GM19372 (cell line): Measurements from ENCODE around the gene NLRP9.

Experiments
- ATAC-seq: cut with Tn5 transposase; IDR thresholded peaks from one replicate; pipeline ENCODE4 v1.9.1; 2021; ENCODE audit warnings: mild to moderate bottlenecking, low read depth, moderate library complexity; ENCODE audit not compliant: unreplicated experiment

The NLRP9 gene

DNA sequence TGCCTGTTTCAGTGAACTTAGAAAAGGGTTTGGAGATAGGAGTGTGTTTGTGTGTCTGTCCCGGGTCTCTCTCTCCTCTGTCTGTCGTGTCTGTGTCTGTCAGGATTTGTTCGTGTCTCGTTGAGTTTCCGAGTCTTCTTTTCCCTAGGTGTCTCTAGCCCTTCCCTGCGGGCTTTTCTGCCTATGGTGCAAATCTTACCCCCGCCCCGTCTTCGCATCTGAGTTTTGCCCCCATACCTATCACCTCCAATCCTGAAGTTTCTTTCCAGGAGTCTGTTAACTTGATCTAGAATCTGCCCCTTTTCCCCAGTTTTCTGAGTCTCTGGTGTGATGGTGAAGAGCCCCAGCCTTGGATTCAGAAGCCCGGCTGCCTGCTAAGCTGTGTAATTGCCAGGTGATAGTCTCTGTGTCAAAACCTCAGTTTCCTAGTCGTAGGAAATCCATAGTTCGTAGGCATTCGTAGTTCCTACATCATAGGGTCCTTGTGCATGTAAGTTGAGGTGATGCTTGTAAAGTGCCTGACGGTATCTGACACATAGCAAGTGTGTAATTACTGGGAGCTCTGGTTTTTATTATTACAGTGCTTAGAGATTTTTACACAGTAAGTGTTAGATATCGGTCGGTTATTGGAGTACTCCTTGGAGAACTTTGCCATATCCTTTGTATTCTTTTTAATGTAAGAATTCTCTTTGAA, 62.4 kb downstream of the NLRP9 start:
- ATAC-seq, result no peak

- peak; percentile 73 for ATAC-seq
Observed at GRCh38 chr19:55674841-55675660, 63.2 kb downstream of the NLRP9 start, which contains the start of gene EPN1. TSS of gene EPN1 (plus strand) at chr19:55675226. CDS start at chr19:55678628, 3,402 bp downstream.

DNA sequence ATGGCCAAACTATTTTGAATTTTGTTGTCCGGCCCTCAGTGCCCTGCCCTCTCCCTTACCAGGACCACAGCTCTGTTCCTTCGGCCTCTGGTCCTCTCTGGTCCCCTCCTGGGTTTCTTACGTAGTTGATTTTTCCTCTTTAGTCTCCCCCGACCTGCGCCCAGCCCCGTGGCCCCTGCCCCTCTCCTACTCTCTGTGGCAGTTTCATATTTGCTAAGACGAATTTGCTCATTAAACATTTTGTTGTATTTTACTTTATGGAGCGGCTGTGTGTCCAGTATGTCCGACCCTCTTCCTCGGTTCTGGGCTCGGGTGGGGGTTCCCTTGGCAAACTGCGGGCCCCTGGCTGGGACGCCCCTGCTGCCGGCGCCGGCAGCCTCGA, 63.8 kb downstream of the NLRP9 start:
- ATAC-seq, result no peak

DNA sequence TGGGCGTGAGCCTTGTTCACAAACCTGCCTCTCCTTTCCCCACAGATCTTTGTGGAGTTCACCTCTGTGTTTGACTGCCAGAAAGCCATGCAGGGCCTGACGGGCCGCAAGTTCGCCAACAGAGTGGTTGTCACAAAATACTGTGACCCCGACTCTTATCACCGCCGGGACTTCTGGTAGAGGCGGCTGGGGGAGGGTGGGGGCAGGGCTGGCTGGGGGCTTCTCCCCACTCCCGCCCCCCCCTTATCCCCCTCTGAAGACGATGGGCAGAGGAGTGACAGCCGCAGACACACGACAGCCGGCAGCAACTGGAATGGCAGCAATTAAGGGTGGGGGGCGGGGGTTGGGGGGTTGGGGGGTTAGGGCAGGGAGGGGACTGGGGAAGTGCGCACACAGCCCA, 64.3 kb downstream of the NLRP9 start:
- ATAC-seq, result no peak

- ATAC-seq, result no peak
Observed at GRCh38 chr19:55673465-55673864, 64.7 kb downstream of the NLRP9 start.

DNA sequence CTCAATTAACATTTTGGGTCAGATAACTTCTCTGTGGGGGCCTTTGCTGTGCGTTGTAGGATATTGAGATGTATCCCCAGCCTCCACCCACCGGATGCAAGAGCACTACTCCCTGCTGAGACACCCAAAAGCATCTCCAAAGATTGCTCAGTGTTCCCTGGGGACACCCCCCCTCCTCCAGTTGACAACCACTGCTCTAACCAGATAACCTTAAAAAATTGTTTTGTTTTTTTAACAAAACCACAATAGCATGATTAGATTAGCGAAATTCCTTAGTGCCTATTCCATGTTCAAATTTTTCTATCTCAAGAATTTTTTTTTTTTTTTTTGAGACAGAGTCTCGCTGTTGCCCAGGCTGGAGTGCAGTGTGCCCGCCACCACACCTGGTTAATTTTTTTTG, 65.8 kb downstream of the NLRP9 start:
- no peak for ATAC-seq

GRCh38 chr19:55671054-55671378, 67.2 kb downstream of the NLRP9 start:
- ATAC-seq, result no peak

- ATAC-seq, result no peak
Observed at GRCh38 chr19:55670280-55671053, 67.7 kb downstream of the NLRP9 start.

DNA sequence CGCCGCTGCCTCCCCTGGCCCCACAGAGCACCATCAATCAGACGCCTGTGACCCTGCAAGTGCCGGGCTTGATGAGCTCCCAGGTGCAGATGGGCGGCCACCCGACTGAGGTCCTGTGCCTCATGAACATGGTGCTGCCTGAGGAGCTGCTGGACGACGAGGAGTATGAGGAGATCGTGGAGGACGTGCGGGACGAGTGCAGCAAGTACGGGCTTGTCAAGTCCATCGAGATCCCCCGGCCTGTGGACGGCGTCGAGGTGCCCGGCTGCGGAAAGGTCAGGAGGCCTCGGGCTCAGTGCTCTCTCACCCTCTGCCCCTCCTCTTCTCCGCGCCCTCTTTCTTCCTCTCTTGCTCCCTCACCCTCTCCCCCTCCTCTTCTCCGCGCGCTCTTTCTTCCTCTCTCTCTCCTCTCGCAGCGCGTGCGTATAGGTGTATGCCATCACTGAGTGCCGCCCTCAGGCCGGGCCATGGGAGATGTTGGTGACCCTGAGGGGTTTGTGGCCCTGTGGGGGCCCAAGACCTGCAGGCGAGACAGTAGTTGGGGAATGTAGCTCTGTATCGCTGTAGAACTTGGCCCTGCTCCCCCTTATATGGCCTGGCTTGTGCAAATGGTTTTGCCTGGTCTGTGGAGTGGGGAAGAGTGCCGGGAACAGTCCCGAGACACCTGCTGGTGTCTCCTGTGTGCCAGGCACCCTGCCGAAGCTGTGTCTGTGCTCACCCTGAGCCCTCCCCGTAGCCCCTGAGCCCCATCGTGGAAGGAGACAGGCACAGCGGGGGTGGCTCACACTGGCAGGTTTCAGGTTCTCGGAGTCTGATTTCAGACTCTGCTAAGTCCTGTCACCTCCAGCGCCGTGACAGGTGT, 68.6 kb downstream of the NLRP9 start:
- no peak for ATAC-seq

DNA sequence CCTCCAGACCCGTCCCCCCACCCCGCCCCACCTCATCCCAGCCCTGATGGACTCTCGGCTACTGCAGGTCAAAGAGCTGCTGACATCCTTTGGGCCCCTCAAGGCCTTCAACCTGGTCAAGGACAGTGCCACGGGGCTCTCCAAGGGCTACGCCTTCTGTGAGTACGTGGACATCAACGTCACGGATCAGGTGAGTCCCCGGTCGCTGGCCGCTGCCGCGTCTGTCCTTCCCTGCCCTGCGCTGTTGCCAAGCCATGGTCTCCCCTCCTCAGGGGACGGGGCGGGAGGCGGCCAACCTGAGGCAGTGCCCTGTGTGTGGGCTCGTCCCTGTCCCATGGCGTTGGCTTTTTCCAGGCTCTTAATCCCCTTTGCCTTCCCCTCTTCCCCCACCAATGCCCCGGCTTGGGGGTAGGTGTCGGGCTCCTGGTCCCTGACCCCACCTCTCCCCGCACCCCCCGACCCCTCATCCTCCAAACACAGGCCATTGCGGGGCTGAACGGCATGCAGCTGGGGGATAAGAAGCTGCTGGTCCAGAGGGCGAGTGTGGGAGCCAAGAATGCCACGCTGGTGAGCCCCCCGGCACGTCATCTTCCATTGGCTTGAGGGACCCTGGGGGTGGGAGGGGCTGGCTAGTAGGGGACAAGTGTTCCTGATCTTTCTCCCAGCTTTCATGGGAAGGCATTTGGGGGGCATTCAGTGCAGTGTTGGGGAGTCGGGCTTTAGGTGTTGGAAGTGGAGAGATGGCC, 69.4 kb downstream of the NLRP9 start:
- ATAC-seq, result no peak

DNA sequence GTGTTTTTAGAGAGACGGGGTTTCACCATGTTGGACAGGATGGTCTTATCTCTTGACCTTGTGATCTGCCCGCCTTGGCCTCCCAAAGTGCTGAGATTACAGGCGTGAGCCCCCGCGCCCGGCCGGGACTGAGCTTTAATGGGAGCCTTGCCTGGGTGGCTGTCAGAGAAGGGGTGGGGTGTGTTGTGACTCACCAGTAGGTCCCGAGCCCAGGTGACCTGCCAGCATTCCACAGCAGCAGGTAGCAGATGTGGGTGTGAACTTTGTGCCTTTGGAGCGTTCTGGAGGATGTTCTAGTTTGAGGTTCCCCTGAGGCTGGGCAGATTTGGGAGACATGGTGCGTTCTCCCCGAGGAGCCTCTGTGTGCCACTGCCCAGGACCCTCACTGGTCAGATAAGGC, 70.2 kb downstream of the NLRP9 start:
- ATAC-seq, result no peak

DNA sequence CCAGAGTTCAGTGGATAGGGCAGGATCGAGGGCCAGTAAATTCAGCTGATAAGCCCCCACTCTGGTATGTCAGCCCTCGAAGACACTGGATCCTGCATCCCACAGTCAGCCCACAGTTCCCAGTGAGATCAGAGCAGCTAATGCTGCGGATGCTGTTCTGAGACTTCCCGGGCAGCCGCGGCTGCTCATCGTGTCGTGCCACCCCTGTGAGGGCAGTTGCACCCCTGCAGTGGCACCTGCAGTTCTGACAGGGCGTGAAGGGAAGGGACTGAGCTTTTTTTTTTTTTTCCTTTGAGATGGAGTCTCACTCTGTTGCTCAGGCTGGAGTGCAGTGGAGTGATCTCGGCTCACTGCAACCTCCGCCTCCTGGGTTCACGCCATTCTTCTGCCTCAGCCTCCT, 70.7 kb downstream of the NLRP9 start:
- no peak for ATAC-seq

- ATAC-seq, result no peak
Observed at GRCh38 chr19:55667006-55667381, 71.2 kb downstream of the NLRP9 start.

- ATAC-seq, result no peak
Observed at GRCh38 chr19:55666343-55667005, 71.7 kb downstream of the NLRP9 start.

DNA sequence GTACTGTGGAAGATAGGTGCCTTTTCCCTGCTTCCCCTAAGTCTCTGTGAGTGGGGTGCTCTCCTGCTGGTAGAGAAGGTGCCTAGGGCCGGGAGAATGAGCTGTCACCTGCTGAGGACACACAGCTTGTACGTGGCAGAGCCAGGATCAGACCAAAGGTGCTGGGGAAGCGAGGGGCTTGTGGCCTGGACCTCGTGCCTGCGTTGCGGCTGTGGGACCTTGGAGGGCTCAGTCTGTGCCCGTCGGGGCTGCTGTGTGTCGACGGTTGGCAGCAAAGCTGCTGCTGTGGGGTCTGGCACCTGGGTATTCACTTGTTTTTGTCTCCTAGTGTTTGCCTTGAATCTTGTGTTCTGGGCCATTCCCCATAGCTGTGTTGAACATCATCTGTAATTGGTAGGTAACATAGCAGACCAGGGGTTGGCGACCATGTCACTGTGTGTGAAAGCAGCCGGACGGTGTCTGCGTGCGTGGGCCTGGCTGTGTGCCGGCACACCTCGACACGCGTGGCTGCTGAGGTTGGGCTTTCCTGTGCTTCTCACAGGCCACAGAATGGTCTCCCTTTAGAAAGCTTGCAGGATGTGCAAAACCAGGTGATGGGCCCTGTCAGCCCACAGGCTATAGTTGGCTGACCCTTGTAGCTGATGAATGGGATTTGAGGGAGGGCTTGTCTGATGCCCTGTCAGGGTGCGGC, 74.2 kb downstream of the NLRP9 start:
- ATAC-seq, result no peak

- no peak for ATAC-seq
Observed at GRCh38 chr19:55661826-55662225, 76.4 kb downstream of the NLRP9 start.

GRCh38 chr19:55660991-55661390, 77.2 kb downstream of the NLRP9 start:
- ATAC-seq, result no peak

DNA sequence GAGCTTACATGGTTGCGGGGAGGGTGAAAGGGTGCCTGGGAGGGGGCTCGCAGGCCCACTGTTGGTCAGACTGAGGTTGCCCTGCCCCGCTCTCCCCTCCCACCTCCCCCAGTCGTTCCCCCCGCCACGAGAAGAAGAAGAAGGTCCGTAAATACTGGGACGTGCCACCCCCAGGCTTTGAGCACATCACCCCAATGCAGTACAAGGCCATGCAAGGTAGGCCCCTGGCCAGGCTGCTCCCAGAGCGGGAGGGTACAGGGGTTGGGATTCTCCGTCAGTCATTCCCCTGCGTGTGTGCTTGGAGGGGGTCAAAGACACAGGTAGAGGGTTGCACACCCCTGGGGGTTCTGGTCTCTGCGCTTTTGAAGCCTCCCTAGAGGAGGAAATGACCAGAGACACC, 77.8 kb downstream of the NLRP9 start:
- no peak for ATAC-seq

DNA sequence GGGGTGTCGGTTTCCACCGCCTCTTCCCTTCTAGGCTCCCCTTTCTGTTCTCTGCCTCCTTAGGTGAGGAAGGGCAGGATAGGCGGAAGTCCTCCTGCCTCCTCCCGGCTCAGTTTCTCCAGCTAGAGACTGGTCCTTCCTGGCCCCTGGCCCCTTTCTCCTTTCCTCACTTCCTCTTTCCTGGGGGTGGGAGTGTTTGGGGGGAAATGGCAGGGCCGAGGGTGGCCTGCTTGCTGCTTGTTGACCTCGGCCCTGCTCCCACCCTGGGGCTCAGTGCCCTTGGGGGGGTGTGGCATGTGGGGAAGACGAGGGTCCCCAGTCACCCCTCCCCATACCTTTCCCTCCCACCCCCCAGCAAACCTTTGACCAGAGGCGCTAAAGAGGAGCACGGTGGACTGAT, 78.4 kb downstream of the NLRP9 start:
- no peak for ATAC-seq
